CD14-positive monocyte (primary cell): ENCODE measurements around the gene FABP7. TPM values are rescaled to one million over a fixed set of nuclear protein-coding genes. Genes with fewer than 3 reads are reported as not detected.

Experiments
- DNase-seq, 3 donors: peaks; one replicate each; pipeline ENCODE4 v3.0.0-alpha.2; 2011 to 2022
- H2AFZ ChIP-seq: 2 replicates; pipeline ENCODE4 v1.6.0; 2012; ENCODE audit warnings: mild to moderate bottlenecking, low read depth, low read length, inconsistent platforms; ENCODE audit not compliant: insufficient read depth, poor library complexity, severe bottlenecking
- H3K27ac ChIP-seq, 2 donors: 1 replicate in 1 of 2; 2 replicates in 1 of 2; pipeline ENCODE4 v1.5.1; 2012 to 2013; ENCODE audit warnings: low read length in 2 of 2, control low read depth in 1 of 2, inconsistent platforms in 1 of 2, low read depth in 1 of 2, mild to moderate bottlenecking in 1 of 2
- H3K27me3 ChIP-seq, 2 donors: one replicate each; pipeline versions ENCODE4 v1.6.0 to v1.6.1; 2011 to 2013; ENCODE audit warnings: low read length in 2 of 2; ENCODE audit not compliant: control insufficient read depth in 2 of 2, insufficient read depth in 2 of 2
- H3K36me3 ChIP-seq, 2 donors: replicated peaks in 1 of 2; 1 replicate in 1 of 2; 2 replicates in 1 of 2; pipeline versions ENCODE4 v1.5.1 to v1.6.1; 2012 to 2013; ENCODE audit warnings: low read length in 2 of 2, control low read depth in 1 of 2, inconsistent platforms in 1 of 2, mild to moderate bottlenecking in 1 of 2; ENCODE audit not compliant: insufficient read depth in 2 of 2, control insufficient read depth in 1 of 2
- H3K4me1 ChIP-seq, 2 donors: 1 replicate in 1 of 2; 2 replicates in 1 of 2; pipeline versions ENCODE4 v1.5.1 to v1.6.1; 2012 to 2013; ENCODE audit warnings: low read length in 2 of 2, control low read depth in 1 of 2, inconsistent platforms in 1 of 2, mild to moderate bottlenecking in 1 of 2, moderate library complexity in 1 of 2; ENCODE audit not compliant: insufficient read depth in 2 of 2, control insufficient read depth in 1 of 2
- H3K4me2 ChIP-seq: replicated peaks from 2 replicates; pipeline ENCODE3; 2012; ENCODE audit warnings: low read length, moderate library complexity, mild to moderate bottlenecking; ENCODE audit not compliant: poor library complexity, severe bottlenecking; ENCODE audit errors: extremely low read depth
- H3K4me3 ChIP-seq, 3 experiments: fragments of 200-600 bp in 1 of 3; sonication (generic) in 1 of 3; replicated peaks in 1 of 3; 1 replicate in 2 of 3; 2 replicates in 1 of 3; pipeline ENCODE4 v1.5.1; 2011 to 2013; ENCODE audit warnings: low read length in 3 of 3, mild to moderate bottlenecking in 3 of 3, control low read depth in 2 of 3, low read depth in 2 of 3, inconsistent platforms in 1 of 3, moderate library complexity in 1 of 3
- H3K79me2 ChIP-seq: 2 replicates; pipeline ENCODE4 v1.6.0; 2012; ENCODE audit warnings: mild to moderate bottlenecking, control low read depth, inconsistent platforms, low read length, moderate library complexity; ENCODE audit not compliant: insufficient read depth
- H3K9ac ChIP-seq: 2 replicates; pipeline ENCODE4 v1.6.0; 2017; ENCODE audit warnings: low read length, mild to moderate bottlenecking; ENCODE audit not compliant: insufficient read depth, poor library complexity, severe bottlenecking
- H3K9me3 ChIP-seq, 2 donors: replicated peaks in 1 of 2; 1 replicate in 1 of 2; 2 replicates in 1 of 2; pipeline versions ENCODE4 v1.5.1 to v1.6.1; 2012 to 2013; ENCODE audit warnings: low read length in 2 of 2, control low read depth in 1 of 2; ENCODE audit not compliant: control insufficient read depth in 1 of 2, insufficient read depth in 1 of 2
- H4K20me1 ChIP-seq: 2 replicates; pipeline ENCODE4 v1.6.0; 2012; ENCODE audit warnings: mild to moderate bottlenecking, low read length, control low read depth, moderate library complexity; ENCODE audit not compliant: insufficient read depth
- H3K27ac Mint-ChIP-seq, 7 donors: one replicate each; pipeline ENCODE4 v1.8.0; 2020; ENCODE audit warnings: mild to moderate bottlenecking in 7 of 7, mixed read lengths in 7 of 7, moderate library complexity in 6 of 7, inconsistent platforms in 2 of 7
- H3K27me3 Mint-ChIP-seq, 3 donors: one replicate each; pipeline ENCODE4 v1.8.0; 2021 to 2022; ENCODE audit warnings: low read depth in 3 of 3, mild to moderate bottlenecking in 3 of 3, mixed read lengths in 3 of 3, moderate library complexity in 3 of 3, inconsistent platforms in 1 of 3
- H3K36me3 Mint-ChIP-seq, 2 donors: one replicate each; pipeline ENCODE4 v1.8.0; 2020; ENCODE audit warnings: mixed read lengths in 2 of 2, inconsistent platforms in 1 of 2, mild to moderate bottlenecking in 1 of 2
- H3K4me1 Mint-ChIP-seq: one replicate; pipeline ENCODE4 v1.8.0; 2020; ENCODE audit warnings: mild to moderate bottlenecking, mixed read lengths
- H3K4me3 Mint-ChIP-seq, 2 donors: one replicate each; pipeline ENCODE4 v1.8.0; 2020; ENCODE audit warnings: mild to moderate bottlenecking in 2 of 2, mixed read lengths in 2 of 2, moderate library complexity in 1 of 2
- H3K9me3 Mint-ChIP-seq, 7 donors: one replicate each; pipeline ENCODE4 v1.8.0; 2020 to 2022; ENCODE audit warnings: mixed read lengths in 7 of 7, mild to moderate bottlenecking in 6 of 7, moderate library complexity in 6 of 7, inconsistent platforms in 2 of 7
- WGBS: methylation state at CpG from one replicate; pipeline ENCODE4 v1.1.5; 2013; ENCODE audit warnings: missing lambda C conversion rate; ENCODE audit not compliant: insufficient coverage; 5-methylcytosine and 5-hydroxymethylcytosine counted together
- intact Hi-C, 2 donors: fragments of 100-400 bp; cut with micrococcal nuclease; formaldehyde crosslinking; loops; one replicate each; pipeline versions ENCODE4 v1.15.0 to v1.15.1; 2023
- polyA plus RNA-seq, 3 donors: library from polyadenylated mRNA; depleted of rRNA in 1 of 3; unstranded in 2 of 3; stranded (reverse) in 1 of 3; fragments of 300-500 nt in 2 of 3; fragments of >200 nt in 1 of 3; fragmentation: Illumina TruSeq in 2 of 3; gene quantifications; 1 replicate in 2 of 3; 2 replicates in 1 of 3; pipeline ENCODE4 v1.2.3, GENCODE V29; 2012 to 2021
- TF ChIP-seq, protein P1 (sequence below): fragments of 200-600 bp; IDR thresholded peaks from one replicate; pipeline ENCODE4 v1.8.0; 2022; ENCODE audit warnings: antibody characterized with exemption, mild to moderate bottlenecking

Gene FABP7
- polyA plus RNA-seq, 3 donors = not detected

DNA sequence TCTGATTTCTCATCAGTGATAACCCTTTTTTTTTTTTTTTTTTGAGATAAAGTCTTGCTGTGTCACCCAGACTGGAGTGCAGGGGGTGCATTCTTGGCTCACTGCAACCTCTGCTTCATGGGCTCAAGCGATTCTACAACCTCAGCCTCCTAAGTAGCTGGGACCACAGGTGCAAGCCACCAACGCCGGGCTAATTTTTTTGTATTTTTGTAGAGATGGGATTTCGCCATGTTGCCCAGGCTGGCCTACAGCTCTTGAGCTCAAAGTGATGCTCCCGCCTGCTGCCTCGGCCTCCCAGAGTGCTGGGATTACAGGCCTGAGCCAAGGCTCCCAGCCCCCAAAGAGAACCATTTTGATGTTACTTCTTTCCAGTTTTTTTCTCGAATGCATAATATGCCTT lies 2.2 kb downstream of the FABP7 start:
- TF ChIP-seq, protein P1, sequence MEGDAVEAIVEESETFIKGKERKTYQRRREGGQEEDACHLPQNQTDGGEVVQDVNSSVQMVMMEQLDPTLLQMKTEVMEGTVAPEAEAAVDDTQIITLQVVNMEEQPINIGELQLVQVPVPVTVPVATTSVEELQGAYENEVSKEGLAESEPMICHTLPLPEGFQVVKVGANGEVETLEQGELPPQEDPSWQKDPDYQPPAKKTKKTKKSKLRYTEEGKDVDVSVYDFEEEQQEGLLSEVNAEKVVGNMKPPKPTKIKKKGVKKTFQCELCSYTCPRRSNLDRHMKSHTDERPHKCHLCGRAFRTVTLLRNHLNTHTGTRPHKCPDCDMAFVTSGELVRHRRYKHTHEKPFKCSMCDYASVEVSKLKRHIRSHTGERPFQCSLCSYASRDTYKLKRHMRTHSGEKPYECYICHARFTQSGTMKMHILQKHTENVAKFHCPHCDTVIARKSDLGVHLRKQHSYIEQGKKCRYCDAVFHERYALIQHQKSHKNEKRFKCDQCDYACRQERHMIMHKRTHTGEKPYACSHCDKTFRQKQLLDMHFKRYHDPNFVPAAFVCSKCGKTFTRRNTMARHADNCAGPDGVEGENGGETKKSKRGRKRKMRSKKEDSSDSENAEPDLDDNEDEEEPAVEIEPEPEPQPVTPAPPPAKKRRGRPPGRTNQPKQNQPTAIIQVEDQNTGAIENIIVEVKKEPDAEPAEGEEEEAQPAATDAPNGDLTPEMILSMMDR = no peak
- Histone ChIP-seq H3K27ac (no peak overlapping the region), H3K4me2 (no peak overlapping the region), H3K27me3 (peaks cover 28 to 35% of the 10 kb centered on the region in 2 donors), H3K4me1 (no peaks in the 10 kb centered on the region), H3K9ac (no peak overlapping the region), H3K79me2 (no peaks in the 10 kb centered on the region), H3K4me3 (no peak overlapping the region), H4K20me1 (no peaks in the 10 kb centered on the region), H3K9me3 (no peaks in the 10 kb centered on the region), H2AFZ (no peak overlapping the region), H3K36me3 (no peaks in the 10 kb centered on the region)
- Mint-ChIP-seq H3K4me1 (no peaks in the 10 kb centered on the region), H3K27ac (no peak overlapping the region), H3K36me3 (no peaks in the 10 kb centered on the region), H3K9me3 (peaks cover 0 to 2% (median 0%) of the 10 kb centered on the region in 7 donors), H3K4me3 (no peak overlapping the region), H3K27me3 (peaks cover 28 to 51% (median 43%) of the 10 kb centered on the region in 3 donors)
- no peak for DNase-seq
- 100% methylated on average over 1 of the region's 7 CpGs for WGBS
- intact Hi-C loops = no loop called here

DNA sequence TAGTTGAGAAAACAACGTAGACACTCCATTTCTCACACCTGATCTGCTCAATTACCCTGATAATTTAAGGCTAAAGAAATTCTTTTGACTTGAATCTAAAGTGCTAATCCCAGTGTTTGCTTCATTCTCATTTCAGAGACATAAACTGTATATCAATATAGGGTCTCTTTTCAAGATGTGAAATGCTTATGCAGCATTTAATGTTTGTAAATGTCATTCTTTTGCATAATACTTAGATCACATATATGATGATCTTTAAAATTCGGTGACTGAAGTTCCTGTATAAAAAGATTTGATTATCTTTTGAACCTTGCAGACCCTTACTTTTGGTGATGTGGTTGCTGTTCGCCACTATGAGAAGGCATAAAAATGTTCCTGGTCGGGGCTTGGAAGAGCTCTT lies 3.9 kb downstream of the FABP7 start:
- no peak overlapping the region for H3K4me2 ChIP-seq
- Mint-ChIP-seq H3K36me3 (peaks cover 0 to 11% of the 10 kb centered on the region in 2 donors), H3K27me3 (peaks cover 43 to 68% (median 60%) of the 10 kb centered on the region in 3 donors), H3K4me1 (peaks cover 5% of the 10 kb centered on the region), H3K27ac (no peak overlapping the region), H3K4me3 (no peak overlapping the region), H3K9me3 (peaks cover 0 to 3% (median 0%) of the 10 kb centered on the region in 7 donors)
- no peak overlapping the region for H3K27ac ChIP-seq
- H3K9me3 ChIP-seq = no peaks in the 10 kb centered on the region
- H3K79me2 ChIP-seq = no peaks in the 10 kb centered on the region
- TF ChIP-seq, protein P1 = no peak
- no peaks in the 10 kb centered on the region for H4K20me1 ChIP-seq
- H3K27me3 ChIP-seq = peaks cover 44 to 51% of the 10 kb centered on the region in 2 donors
- no peak overlapping the region for H3K4me3 ChIP-seq
- no peak for DNase-seq
- intact Hi-C loops = no loop called here
- no CpG with 5 or more reads among the region's 4 CpGs for WGBS
- peaks cover 3 to 6% of the 10 kb centered on the region in 2 donors for H3K4me1 ChIP-seq
- no peaks in the 10 kb centered on the region for H3K36me3 ChIP-seq
- no peak overlapping the region for H2AFZ ChIP-seq
- H3K9ac ChIP-seq = no peak overlapping the region
